ENCODE results near the gene TAS2R43. TPM values are rescaled to one million over a fixed set of nuclear protein-coding genes. Genes with fewer than 3 reads are reported as not detected.

Gene TAS2R43
- polyA plus RNA-seq, 1 donor from 2014 or later = 0.35 TPM

GRCh38 chr12:11081987-11082386 lies 10.1 kb downstream of the TAS2R43 start:
- H3K4me3 ChIP-seq (ENCODE audit: low read length) = no peak overlapping the region
- TF ChIP-seq CTCF (IDR thresholded peaks at IDR 0.05; ENCODE audit: poor library complexity, severe bottlenecking) (no peak), REST (IDR thresholded peaks at IDR 0.05; ENCODE audit: borderline replicate concordance) (no peak), SMC3 (conservative IDR thresholded peaks at IDR 0.05; ENCODE audit: poor library complexity) (no peak), TAF1 (IDR thresholded peaks at IDR 0.05; ENCODE audit: low read depth) (no peak), RAD21 (conservative IDR thresholded peaks at IDR 0.05) (no peak), EZH2 (IDR thresholded peaks at IDR 0.05; ENCODE audit: borderline replicate concordance, insufficient read depth, low read length, poor library complexity, severe bottlenecking) (no peak), MXI1 (conservative IDR thresholded peaks at IDR 0.05; ENCODE audit: poor library complexity, severe bottlenecking) (no peak), POLR2AphosphoS5 (IDR thresholded peaks at IDR 0.05) (no peak), EP300 (conservative IDR thresholded peaks at IDR 0.05; ENCODE audit: poor library complexity, severe bottlenecking) (no peak)
- no peaks in the 10 kb centered on the region for H4K20me1 ChIP-seq (ENCODE audit: insufficient read depth)
- H3K9ac ChIP-seq (ENCODE audit: low read length) = no peak overlapping the region
- no peak overlapping the region for H3K4me2 ChIP-seq (ENCODE audit: low read length)
- no peaks in the 10 kb centered on the region for H3K36me3 ChIP-seq (ENCODE audit: insufficient read depth, low read length)
- H3K79me2 ChIP-seq (replicated peaks; ENCODE audit: insufficient read depth, low read length) = no peaks in the 10 kb centered on the region
- H3F3A ChIP-seq (ENCODE audit: insufficient read depth, low read length, poor library complexity, severe bottlenecking) = no peaks in the 10 kb centered on the region
- H3K27ac ChIP-seq (ENCODE audit: low read length) = no peak overlapping the region
- H3K9me2 ChIP-seq (ENCODE audit: insufficient read depth, low read length) = no peaks in the 10 kb centered on the region
- H3K9me3 ChIP-seq (ENCODE audit: low read length) = peaks cover 5% of the 10 kb centered on the region
- H3K27me3 ChIP-seq (ENCODE audit: insufficient read depth, low read depth, low read length) = no peaks in the 10 kb centered on the region
- H2AFZ ChIP-seq (ENCODE audit: low read depth, low read length) = no peak overlapping the region

- Histone ChIP-seq H3K9me3 (ENCODE audit: low read length) (peaks cover 5% of the 10 kb centered on the region), H3K4me2 (ENCODE audit: low read length) (no peak overlapping the region), H2AFZ (ENCODE audit: low read depth, low read length) (no peak overlapping the region), H3K27ac (ENCODE audit: low read length) (no peak overlapping the region), H3K4me3 (ENCODE audit: low read length) (no peak overlapping the region), H3K36me3 (ENCODE audit: insufficient read depth, low read length) (no peaks in the 10 kb centered on the region), H3K9me2 (ENCODE audit: insufficient read depth, low read length) (no peaks in the 10 kb centered on the region), H4K20me1 (ENCODE audit: insufficient read depth) (no peaks in the 10 kb centered on the region), H3F3A (ENCODE audit: insufficient read depth, low read length, poor library complexity, severe bottlenecking) (no peaks in the 10 kb centered on the region), H3K79me2 (replicated peaks; ENCODE audit: insufficient read depth, low read length) (no peaks in the 10 kb centered on the region), H3K27me3 (ENCODE audit: insufficient read depth, low read depth, low read length) (no peaks in the 10 kb centered on the region), H3K9ac (ENCODE audit: low read length) (no peak overlapping the region)
- no peak for TF ChIP-seq EP300 (conservative IDR thresholded peaks at IDR 0.05; ENCODE audit: poor library complexity, severe bottlenecking)
- no peak for TF ChIP-seq CTCF (IDR thresholded peaks at IDR 0.05; ENCODE audit: poor library complexity, severe bottlenecking)
- no peak for TF ChIP-seq SMC3 (conservative IDR thresholded peaks at IDR 0.05; ENCODE audit: poor library complexity)
- TF ChIP-seq REST (IDR thresholded peaks at IDR 0.05; ENCODE audit: borderline replicate concordance) = no peak
- TF ChIP-seq EZH2 (IDR thresholded peaks at IDR 0.05; ENCODE audit: borderline replicate concordance, insufficient read depth, low read length, poor library complexity, severe bottlenecking) = no peak
- TF ChIP-seq RAD21 (conservative IDR thresholded peaks at IDR 0.05) = no peak
- TF ChIP-seq TAF1 (IDR thresholded peaks at IDR 0.05; ENCODE audit: low read depth) = no peak
- TF ChIP-seq MXI1 (conservative IDR thresholded peaks at IDR 0.05; ENCODE audit: poor library complexity, severe bottlenecking) = no peak
- no peak for TF ChIP-seq POLR2AphosphoS5 (IDR thresholded peaks at IDR 0.05)
Observed at GRCh38 chr12:11078246-11078645, 13.9 kb downstream of the TAS2R43 start.

Data from neural cell (in vitro differentiated cells).